Stimulated activated CD8-positive, alpha-beta memory T cell treated with anti-CD3 and anti-CD28 coated beads, Interleukin-12 subunit alpha, Interleukin-12 subunit beta, amount 100 ng/mL, for 1 hour (primary cell): ENCODE data around the gene FAM193A.
"Not testable (repeated sequence)": the region's sequence is repeated elsewhere in the genome, so short reads cannot be mapped to it uniquely, and the experiment has no call there.

Experiments used
- DNase-seq: peaks from one replicate; pipeline ENCODE4 v3.0.0-alpha.2; 2020; ENCODE audit warnings: low read depth

FAM193A gene

DNA sequence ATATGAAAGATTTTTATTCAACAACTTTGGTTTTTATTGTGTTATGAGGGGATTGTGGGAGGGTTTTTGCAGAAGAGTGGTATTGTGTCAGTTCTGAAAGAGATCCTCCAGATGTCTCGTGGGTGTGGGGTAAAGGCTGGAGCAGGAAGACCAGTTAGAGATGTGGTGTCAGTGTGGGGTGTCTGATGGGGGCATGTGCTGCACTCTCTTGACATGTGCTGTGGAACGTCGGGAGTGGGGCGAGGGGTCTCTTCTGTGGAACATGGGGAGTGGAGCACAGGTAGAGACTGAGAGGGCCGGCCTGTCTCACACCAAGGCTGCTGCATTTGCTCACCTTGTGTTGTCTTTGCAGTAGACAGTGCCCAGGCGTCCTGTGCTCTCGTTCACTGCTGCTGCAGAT is 37.6 kb downstream of the FAM193A start:
- no peak for DNase-seq

- DNase-seq: no peak
Measured at GRCh38 chr4:2574863-2575262, 38.4 kb downstream of the FAM193A start.

GRCh38 chr4:2576290-2576689 is 39.8 kb downstream of the FAM193A start:
- no peak for DNase-seq

- no peak for DNase-seq
Measured at GRCh38 chr4:2578106-2578505, 41.7 kb downstream of the FAM193A start.

- DNase-seq: no peak
Measured at GRCh38 chr4:2579910-2580309, 43.5 kb downstream of the FAM193A start.

- DNase-seq: no peak
Measured at GRCh38 chr4:2583092-2583491, 46.6 kb downstream of the FAM193A start.

DNA sequence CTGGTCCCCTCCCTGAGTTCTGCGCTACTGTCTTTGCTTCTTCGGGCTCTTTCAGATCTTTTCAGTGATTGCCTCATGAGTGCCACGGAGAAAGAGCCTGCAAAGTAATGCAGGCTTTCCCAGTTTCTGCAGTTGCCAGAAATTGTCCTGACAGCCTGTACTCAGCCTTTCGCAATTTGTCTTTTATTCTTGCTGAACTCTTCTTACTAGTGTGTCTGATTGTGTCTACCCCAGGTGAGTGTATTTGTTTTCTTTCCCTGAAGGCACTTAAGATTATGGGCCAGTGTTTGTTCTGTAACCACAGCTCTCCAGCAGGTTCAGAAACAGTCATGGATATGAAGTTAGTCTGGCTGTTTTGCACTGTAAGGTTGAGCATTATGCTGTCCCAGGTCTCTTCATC is 47.1 kb downstream of the FAM193A start:
- no peak for DNase-seq

GRCh38 chr4:2586502-2586901 is 50.1 kb downstream of the FAM193A start:
- no peak for DNase-seq

GRCh38 chr4:2587213-2587823 is 50.9 kb downstream of the FAM193A start:
- DNase-seq: no peak

GRCh38 chr4:2588259-2588658 is 51.8 kb downstream of the FAM193A start:
- DNase-seq: no peak

- DNase-seq: no peak
Measured at GRCh38 chr4:2591189-2591588, 54.7 kb downstream of the FAM193A start.

- not testable (repeated sequence) for DNase-seq
Measured at GRCh38 chr4:2592014-2592413, 55.6 kb downstream of the FAM193A start.

GRCh38 chr4:2592572-2592971 is 56.1 kb downstream of the FAM193A start:
- DNase-seq: no peak

- DNase-seq: no peak
Measured at GRCh38 chr4:2593003-2593402, 56.6 kb downstream of the FAM193A start.

DNA sequence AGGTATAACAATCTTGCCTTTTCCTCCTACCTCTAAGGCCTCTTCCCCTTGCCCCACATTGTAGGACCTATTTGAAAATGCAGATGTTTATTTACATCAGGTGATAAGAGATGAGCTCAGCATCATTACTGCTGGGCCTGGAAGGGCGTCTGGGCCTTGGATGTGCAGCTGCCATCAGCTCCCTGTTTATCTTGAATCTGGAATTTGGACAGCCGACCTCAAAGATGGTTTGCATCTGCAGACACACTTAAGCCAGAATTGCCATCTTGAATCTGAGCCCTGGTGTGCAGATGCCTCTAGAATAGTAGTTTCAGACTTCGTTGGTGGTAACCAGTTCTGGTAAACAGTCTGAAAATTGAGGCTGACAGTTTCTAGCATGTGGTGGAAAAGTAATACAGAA is 59.0 kb downstream of the FAM193A start:
- no peak for DNase-seq

DNA sequence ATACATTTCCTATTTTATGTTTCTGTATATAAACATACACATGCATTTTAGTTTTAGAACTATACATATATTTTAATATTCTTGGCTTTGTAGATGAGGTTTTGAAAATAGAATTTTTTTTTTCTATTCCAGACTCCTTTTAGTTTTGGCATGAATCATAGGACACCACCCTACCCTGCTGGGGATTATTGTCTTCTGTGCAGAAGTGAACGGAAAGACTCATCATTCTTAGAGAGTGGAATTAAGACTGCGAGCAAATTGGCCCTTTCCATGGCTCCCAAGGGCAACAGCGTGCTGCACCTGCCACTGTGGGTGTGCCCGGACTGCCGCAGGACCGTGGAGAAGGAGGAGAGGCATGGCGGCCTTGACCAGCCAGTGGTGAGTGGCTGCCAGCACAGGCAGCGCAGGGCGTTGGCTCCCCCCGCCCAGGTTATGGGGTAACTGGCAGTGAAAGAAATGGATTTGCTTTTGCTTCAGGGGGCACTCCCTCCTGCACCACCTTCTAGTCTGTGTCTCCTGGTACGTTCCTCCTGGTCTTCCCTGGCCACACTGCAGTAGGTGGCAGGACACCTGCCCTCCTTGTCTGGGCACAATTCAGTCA is 59.6 kb downstream of the FAM193A start:
- no peak for DNase-seq

- no peak for DNase-seq
Measured at GRCh38 chr4:2596611-2597010, 60.2 kb downstream of the FAM193A start.

DNA sequence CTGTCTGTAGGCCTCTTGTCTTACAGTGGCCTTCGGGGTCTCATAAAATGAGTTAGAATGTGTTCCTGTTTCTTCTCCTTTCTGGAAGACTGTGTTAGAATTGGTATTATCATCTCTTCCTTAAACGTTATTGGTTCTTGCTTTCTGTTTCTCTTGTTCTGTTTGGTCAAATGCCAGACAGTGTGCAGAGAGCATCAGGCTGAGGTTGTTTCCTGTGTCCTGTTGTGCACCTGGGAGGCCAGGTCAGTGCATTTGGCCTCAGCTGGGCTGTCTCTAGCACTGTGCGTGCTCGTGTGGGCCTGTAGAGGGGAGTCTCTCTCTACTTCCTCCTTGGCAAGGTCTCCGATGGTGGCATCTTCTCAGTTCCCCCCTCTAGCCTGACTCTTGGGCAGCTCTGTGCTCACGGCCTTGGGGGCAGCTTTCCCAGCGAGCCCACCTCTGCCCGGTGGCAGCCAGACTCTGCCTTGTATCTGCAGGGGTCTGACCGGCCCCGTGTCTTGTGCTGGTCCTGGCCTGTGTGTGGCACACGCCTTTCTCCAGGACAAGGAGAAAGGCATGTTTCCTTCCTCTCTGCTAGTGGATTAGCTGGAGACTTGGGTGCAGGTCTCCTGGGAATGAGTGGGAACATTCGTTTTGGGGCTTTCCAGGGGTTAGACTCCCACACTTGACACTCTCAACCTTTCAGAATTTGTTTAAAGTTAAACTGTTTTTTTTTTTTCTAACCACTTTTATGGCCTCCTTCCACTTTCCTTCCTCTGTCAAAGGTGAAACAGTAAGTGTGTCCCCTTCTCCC is 62.3 kb downstream of the FAM193A start:
- DNase-seq: no peak

GRCh38 chr4:2599304-2599654 is 62.8 kb downstream of the FAM193A start:
- DNase-seq: no peak

- no peak for DNase-seq
Measured at GRCh38 chr4:2600878-2601277, 64.4 kb downstream of the FAM193A start.

DNA sequence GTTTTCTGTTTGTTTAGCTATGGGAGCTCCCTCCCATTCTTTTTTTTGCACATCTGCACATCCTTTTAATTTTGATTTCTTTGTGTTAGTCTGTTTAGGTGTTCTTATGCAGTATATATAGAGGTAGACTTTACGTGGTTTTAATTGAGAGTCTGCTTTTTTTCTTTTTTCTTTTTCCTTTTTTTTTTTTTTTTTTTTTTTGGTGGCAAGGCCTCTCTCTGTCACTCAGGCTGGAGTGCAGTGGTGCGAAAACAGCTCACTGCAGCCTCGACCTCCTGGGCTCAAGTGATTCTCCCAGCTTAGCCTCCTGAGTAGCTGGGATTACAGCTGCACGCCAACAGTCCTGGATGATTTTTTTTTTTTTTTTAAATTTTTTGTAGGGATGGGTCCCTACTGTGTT is 68.2 kb downstream of the FAM193A start:
- no peak for DNase-seq

GRCh38 chr4:2606960-2607506 is 70.6 kb downstream of the FAM193A start:
- no peak for DNase-seq

- no peak for DNase-seq
Measured at GRCh38 chr4:2607822-2608221, 71.4 kb downstream of the FAM193A start.
